Endometrial microvascular endothelial cells (primary cell): ENCODE results near the gene TAF1. TPM values are rescaled to one million over a fixed set of nuclear protein-coding genes. Genes with fewer than 3 reads are reported as not detected.
"Not testable (repeated sequence)": the region's sequence is repeated elsewhere in the genome, so short reads cannot be mapped to it uniquely, and the experiment has no call there.

Experiments
- in situ Hi-C: cut with HindIII; loops from 2 replicates; pipeline ENCODE4 v1.10.0; 2017; ENCODE audit warnings: low sequenced_read_pairs, low pct_unique_long_range_greater_than_20kb; ENCODE audit errors: inconsistent ontology term
- total RNA-seq: library from RNA; depleted of rRNA; stranded (reverse); fragments of >200 nt; gene quantifications from one replicate; pipeline ENCODE4 v1.2.3, GENCODE V29; 2015; ENCODE audit errors: inconsistent ontology term

TAF1 gene, protein sequence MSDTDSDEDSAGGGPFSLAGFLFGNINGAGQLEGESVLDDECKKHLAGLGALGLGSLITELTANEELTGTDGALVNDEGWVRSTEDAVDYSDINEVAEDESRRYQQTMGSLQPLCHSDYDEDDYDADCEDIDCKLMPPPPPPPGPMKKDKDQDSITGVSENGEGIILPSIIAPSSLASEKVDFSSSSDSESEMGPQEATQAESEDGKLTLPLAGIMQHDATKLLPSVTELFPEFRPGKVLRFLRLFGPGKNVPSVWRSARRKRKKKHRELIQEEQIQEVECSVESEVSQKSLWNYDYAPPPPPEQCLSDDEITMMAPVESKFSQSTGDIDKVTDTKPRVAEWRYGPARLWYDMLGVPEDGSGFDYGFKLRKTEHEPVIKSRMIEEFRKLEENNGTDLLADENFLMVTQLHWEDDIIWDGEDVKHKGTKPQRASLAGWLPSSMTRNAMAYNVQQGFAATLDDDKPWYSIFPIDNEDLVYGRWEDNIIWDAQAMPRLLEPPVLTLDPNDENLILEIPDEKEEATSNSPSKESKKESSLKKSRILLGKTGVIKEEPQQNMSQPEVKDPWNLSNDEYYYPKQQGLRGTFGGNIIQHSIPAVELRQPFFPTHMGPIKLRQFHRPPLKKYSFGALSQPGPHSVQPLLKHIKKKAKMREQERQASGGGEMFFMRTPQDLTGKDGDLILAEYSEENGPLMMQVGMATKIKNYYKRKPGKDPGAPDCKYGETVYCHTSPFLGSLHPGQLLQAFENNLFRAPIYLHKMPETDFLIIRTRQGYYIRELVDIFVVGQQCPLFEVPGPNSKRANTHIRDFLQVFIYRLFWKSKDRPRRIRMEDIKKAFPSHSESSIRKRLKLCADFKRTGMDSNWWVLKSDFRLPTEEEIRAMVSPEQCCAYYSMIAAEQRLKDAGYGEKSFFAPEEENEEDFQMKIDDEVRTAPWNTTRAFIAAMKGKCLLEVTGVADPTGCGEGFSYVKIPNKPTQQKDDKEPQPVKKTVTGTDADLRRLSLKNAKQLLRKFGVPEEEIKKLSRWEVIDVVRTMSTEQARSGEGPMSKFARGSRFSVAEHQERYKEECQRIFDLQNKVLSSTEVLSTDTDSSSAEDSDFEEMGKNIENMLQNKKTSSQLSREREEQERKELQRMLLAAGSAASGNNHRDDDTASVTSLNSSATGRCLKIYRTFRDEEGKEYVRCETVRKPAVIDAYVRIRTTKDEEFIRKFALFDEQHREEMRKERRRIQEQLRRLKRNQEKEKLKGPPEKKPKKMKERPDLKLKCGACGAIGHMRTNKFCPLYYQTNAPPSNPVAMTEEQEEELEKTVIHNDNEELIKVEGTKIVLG (N-terminal part only)
- total RNA-seq = 16.4 TPM

- in situ Hi-C loops = no loop called here
These were observed at the start of gene TAF1 for GRCh38 chrX:71365875-71366673. Gene TAF1, plus strand, starts transcription at chrX:71366357. Its CDS starts 18 bp downstream, at chrX:71366375.

GRCh38 chrX:71316959-71317358, 49.2 kb upstream of the TAF1 start:
- in situ Hi-C loops = not testable (repeated sequence)

DNA sequence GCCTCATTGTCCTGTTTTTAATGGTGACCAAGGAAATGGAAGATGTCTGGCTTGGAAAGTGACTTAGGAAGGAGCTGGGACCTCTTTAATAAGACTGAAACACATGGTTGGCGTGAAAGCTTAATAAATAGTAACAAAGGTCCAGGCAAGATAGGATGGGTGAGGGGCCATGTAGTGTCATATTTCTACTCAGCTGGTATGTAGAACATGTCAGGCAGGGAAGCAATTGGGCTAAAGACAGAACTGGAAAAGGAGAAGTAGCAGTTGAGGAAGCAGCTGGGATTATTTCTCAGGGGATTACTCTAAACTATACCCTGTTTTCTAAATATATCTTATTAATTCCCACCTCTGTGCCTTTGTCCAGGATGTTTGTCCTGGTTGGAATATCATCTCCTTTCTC, 46.0 kb upstream of the TAF1 start:
- in situ Hi-C loops = no loop called here

- in situ Hi-C loops = no loop called here
These were observed 44.4 kb upstream of the TAF1 start for GRCh38 chrX:71321731-71322130.

- in situ Hi-C loops = not testable (repeated sequence)
These were observed 41.7 kb upstream of the TAF1 start for GRCh38 chrX:71324452-71324851.

DNA sequence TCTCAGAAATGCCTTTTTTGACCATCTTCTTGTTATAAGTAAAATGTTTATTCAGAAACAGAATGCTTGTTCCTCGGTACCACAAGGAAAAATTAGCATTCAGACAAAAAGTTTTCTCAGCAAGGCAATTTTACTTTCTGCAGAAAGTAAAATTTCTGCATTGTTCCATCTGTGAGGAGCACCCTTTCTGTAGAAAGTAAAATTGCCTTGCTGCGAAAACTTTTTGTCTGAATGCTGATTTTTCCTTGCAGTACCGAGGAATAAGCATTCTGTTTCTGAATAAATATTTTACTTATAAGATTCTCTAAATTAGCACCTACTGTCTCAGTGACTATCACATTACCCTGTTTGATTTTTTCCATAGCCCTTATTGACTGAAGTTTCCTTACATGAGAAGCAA, 39.8 kb upstream of the TAF1 start:
- in situ Hi-C loops = no loop called here

GRCh38 chrX:71349151-71349665, 16.9 kb upstream of the TAF1 start:
- in situ Hi-C loops = not testable (repeated sequence)

GRCh38 chrX:71349867-71350266, 16.3 kb upstream of the TAF1 start:
- in situ Hi-C loops = not testable (repeated sequence)

- in situ Hi-C loops = not testable (repeated sequence)
These were observed 13.7 kb upstream of the TAF1 start for GRCh38 chrX:71352439-71352838.

GRCh38 chrX:71364221-71364620, 1.9 kb upstream of the TAF1 start:
- in situ Hi-C loops = no loop called here

- in situ Hi-C loops = no loop called here
These were observed 742 bp upstream of the TAF1 start for GRCh38 chrX:71365356-71365874.

GRCh38 chrX:71366674-71367256, 608 bp downstream of the TAF1 start:
- in situ Hi-C loops = no loop called here

- in situ Hi-C loops = no loop called here
These were observed 1.2 kb downstream of the TAF1 start for GRCh38 chrX:71367396-71367795.

DNA sequence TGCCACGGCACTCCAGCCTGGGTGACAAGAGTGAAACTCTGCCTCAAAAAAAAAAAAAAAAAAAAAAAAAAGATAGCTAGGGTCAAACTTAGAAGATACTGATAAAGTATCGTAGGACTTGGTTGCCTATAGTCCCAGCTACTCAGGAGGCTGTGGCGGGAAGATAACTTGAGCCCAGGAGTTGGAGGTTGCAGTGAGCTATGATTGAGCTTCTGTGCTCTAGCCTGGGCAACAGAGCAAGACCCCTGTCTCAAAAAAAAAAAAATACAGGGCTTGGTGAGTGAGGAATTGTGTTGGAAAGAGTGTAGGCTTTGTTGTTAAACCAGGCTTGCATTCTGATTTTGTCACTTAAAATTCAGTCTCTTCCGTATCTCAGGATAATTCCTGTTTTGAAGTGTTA, 6.2 kb downstream of the TAF1 start:
- in situ Hi-C loops = no loop called here

DNA sequence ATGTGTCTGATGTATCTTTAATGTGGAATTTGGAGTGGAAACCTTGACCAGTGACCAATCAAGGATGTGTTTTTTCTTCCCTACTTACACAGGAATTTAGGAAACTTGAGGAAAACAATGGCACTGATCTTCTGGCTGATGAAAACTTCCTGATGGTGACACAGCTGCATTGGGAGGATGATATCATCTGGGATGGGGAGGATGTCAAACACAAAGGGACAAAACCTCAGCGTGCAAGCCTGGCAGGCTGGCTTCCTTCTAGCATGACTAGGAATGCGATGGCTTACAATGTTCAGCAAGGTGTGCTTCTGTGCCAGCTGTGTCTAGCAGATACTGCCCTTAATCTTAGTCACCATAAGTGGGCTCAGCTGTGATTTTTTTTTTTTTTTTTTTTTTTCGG, 12.6 kb downstream of the TAF1 start:
- in situ Hi-C loops = no loop called here

DNA sequence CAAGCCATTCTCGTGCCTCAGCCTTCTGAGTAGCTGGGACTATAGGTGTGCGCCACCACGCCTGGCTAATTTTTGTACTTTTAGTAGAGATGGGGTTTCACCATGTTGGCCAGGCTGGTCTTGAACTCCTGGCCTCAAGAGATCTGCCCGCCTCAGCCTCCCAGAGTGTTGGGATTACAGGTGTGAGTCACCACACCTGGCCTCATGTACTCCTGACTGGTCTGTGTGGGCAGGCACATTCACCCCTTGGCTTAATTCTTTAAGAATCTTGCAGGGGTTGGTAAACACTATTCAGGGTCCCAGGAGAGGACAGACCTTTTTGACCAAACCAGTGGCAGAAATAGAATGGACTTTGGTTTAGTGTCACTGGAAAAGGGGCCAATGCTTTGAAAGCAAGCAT, 25.6 kb downstream of the TAF1 start:
- in situ Hi-C loops = not testable (repeated sequence)

DNA sequence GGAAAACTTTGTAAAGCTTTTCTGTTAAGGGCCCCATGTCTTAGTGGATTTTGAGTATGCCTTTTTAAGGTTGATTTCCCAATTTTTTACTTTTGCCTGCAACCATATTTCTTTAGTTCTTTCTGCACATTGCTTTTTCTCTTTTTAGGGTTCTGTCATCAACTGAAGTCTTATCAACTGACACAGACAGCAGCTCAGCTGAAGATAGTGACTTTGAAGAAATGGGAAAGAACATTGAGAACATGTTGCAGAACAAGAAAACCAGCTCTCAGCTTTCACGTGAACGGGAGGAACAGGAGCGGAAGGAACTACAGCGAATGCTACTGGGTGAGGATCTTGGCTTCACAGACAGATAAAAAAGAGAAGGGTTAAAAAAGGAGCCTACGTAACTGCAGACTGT, 27.8 kb downstream of the TAF1 start:
- in situ Hi-C loops = no loop called here

GRCh38 chrX:71396576-71396975, 30.4 kb downstream of the TAF1 start:
- in situ Hi-C loops = no loop called here
